Measurements from ENCODE around the gene KIAA1549. TPM values are rescaled to one million over a fixed set of nuclear protein-coding genes. Genes with fewer than 3 reads are reported as not detected.

KIAA1549 gene
- total and polyA plus RNA-seq, 2 donors = 0.48 to 1.9 TPM

GRCh38 chr7:138964624-138965436, 16.4 kb downstream of the KIAA1549 start:
- 90% methylated on average over 15 of the region's 15 CpGs for WGBS
- Histone ChIP-seq H3K27ac (ENCODE audit: low read depth in 1 of 2, low read length in 1 of 2) (no peak overlapping the region), H3K4me3 (ENCODE audit: low read length in 2 of 2) (no peak overlapping the region), H3K4me1 (ENCODE audit: control insufficient read depth in 2 of 2, insufficient read depth in 2 of 2, low read length in 2 of 2) (peaks cover 0 to 4% of the 10 kb centered on the region in 2 donors), H3K27me3 (ENCODE audit: control insufficient read depth in 2 of 2, insufficient read depth in 1 of 2, low read length in 1 of 2) (no peaks in the 10 kb centered on the region), H3K36me3 (ENCODE audit: control insufficient read depth in 2 of 2, insufficient read depth in 2 of 2, low read length in 1 of 2) (no peaks in the 10 kb centered on the region), H3K9me3 (ENCODE audit: control insufficient read depth in 2 of 2, insufficient read depth in 1 of 2, low read length in 1 of 2) (no peaks in the 10 kb centered on the region)
- no peak for DNase-seq (ENCODE audit: low read depth in 6 of 9, low spot score in 9 of 9)

- Histone ChIP-seq H3K27ac (ENCODE audit: low read depth in 1 of 2, low read length in 1 of 2) (no peak overlapping the region), H3K4me1 (ENCODE audit: control insufficient read depth in 2 of 2, insufficient read depth in 2 of 2, low read length in 2 of 2) (peaks cover 0 to 4% of the 10 kb centered on the region in 2 donors), H3K9me3 (ENCODE audit: control insufficient read depth in 2 of 2, insufficient read depth in 1 of 2, low read length in 1 of 2) (no peaks in the 10 kb centered on the region), H3K27me3 (ENCODE audit: control insufficient read depth in 2 of 2, insufficient read depth in 1 of 2, low read length in 1 of 2) (no peaks in the 10 kb centered on the region), H3K4me3 (ENCODE audit: low read length in 2 of 2) (no peak overlapping the region), H3K36me3 (ENCODE audit: control insufficient read depth in 2 of 2, insufficient read depth in 2 of 2, low read length in 1 of 2) (no peaks in the 10 kb centered on the region)
- no peak for DNase-seq (ENCODE audit: low read depth in 6 of 9, low spot score in 9 of 9)
- WGBS = 50% methylated on average over 5 of the region's 5 CpGs
These were observed 17.5 kb downstream of the KIAA1549 start for GRCh38 chr7:138963675-138964074.

GRCh38 chr7:138962561-138963270, 18.5 kb downstream of the KIAA1549 start:
- no peak overlapping the region for H3K4me3 ChIP-seq (ENCODE audit: low read length in 2 of 2)
- peaks cover 0 to 4% of the 10 kb centered on the region in 2 donors for H3K4me1 ChIP-seq (ENCODE audit: control insufficient read depth in 2 of 2, insufficient read depth in 2 of 2, low read length in 2 of 2)
- no peaks in the 10 kb centered on the region for H3K9me3 ChIP-seq (ENCODE audit: control insufficient read depth in 2 of 2, insufficient read depth in 1 of 2, low read length in 1 of 2)
- 90% methylated on average over 10 of the region's 10 CpGs for WGBS
- H3K36me3 ChIP-seq (ENCODE audit: control insufficient read depth in 2 of 2, insufficient read depth in 2 of 2, low read length in 1 of 2) = no peaks in the 10 kb centered on the region
- no peak overlapping the region for H3K27ac ChIP-seq (ENCODE audit: low read depth in 1 of 2, low read length in 1 of 2)
- no peaks in the 10 kb centered on the region for H3K27me3 ChIP-seq (ENCODE audit: control insufficient read depth in 2 of 2, insufficient read depth in 1 of 2, low read length in 1 of 2)
- DNase-seq (ENCODE audit: low read depth in 6 of 9, low spot score in 9 of 9) = no peak

- H3K36me3 ChIP-seq (ENCODE audit: control insufficient read depth in 2 of 2, insufficient read depth in 2 of 2, low read length in 1 of 2) = no peaks in the 10 kb centered on the region
- H3K4me1 ChIP-seq (ENCODE audit: control insufficient read depth in 2 of 2, insufficient read depth in 2 of 2, low read length in 2 of 2) = peaks cover 0 to 4% of the 10 kb centered on the region in 2 donors
- no peaks in the 10 kb centered on the region for H3K9me3 ChIP-seq (ENCODE audit: control insufficient read depth in 2 of 2, insufficient read depth in 1 of 2, low read length in 1 of 2)
- 87% methylated on average over 8 of the region's 8 CpGs for WGBS
- no peak overlapping the region for H3K27ac ChIP-seq (ENCODE audit: low read depth in 1 of 2, low read length in 1 of 2)
- no peak overlapping the region for H3K4me3 ChIP-seq (ENCODE audit: low read length in 2 of 2)
- DNase-seq (ENCODE audit: low read depth in 6 of 9, low spot score in 9 of 9) = no peak
- H3K27me3 ChIP-seq (ENCODE audit: control insufficient read depth in 2 of 2, insufficient read depth in 1 of 2, low read length in 1 of 2) = no peaks in the 10 kb centered on the region
These were observed 20.0 kb downstream of the KIAA1549 start for GRCh38 chr7:138961159-138961558.

- H3K27ac ChIP-seq (ENCODE audit: low read depth in 1 of 2, low read length in 1 of 2) = no peak overlapping the region
- 93% methylated on average over 6 of the region's 6 CpGs for WGBS
- H3K4me3 ChIP-seq (ENCODE audit: low read length in 2 of 2) = no peak overlapping the region
- no peaks in the 10 kb centered on the region for H3K9me3 ChIP-seq (ENCODE audit: control insufficient read depth in 2 of 2, insufficient read depth in 1 of 2, low read length in 1 of 2)
- no peaks in the 10 kb centered on the region for H3K27me3 ChIP-seq (ENCODE audit: control insufficient read depth in 2 of 2, insufficient read depth in 1 of 2, low read length in 1 of 2)
- no peaks in the 10 kb centered on the region for H3K36me3 ChIP-seq (ENCODE audit: control insufficient read depth in 2 of 2, insufficient read depth in 2 of 2, low read length in 1 of 2)
- peaks cover 0 to 4% of the 10 kb centered on the region in 2 donors for H3K4me1 ChIP-seq (ENCODE audit: control insufficient read depth in 2 of 2, insufficient read depth in 2 of 2, low read length in 2 of 2)
- no peak for DNase-seq (ENCODE audit: low read depth in 6 of 9, low spot score in 9 of 9)
These were observed 22.7 kb downstream of the KIAA1549 start for GRCh38 chr7:138958391-138958956.

- H3K27ac ChIP-seq (ENCODE audit: low read depth in 1 of 2, low read length in 1 of 2) = no peak overlapping the region
These were observed 23.3 kb downstream of the KIAA1549 start for GRCh38 chr7:138957753-138958390.

GRCh38 chr7:138957217-138957616, 24.0 kb downstream of the KIAA1549 start:
- Histone ChIP-seq H3K36me3 (ENCODE audit: control insufficient read depth in 2 of 2, insufficient read depth in 2 of 2, low read length in 1 of 2) (no peaks in the 10 kb centered on the region), H3K9me3 (ENCODE audit: control insufficient read depth in 2 of 2, insufficient read depth in 1 of 2, low read length in 1 of 2) (no peaks in the 10 kb centered on the region), H3K27me3 (ENCODE audit: control insufficient read depth in 2 of 2, insufficient read depth in 1 of 2, low read length in 1 of 2) (no peaks in the 10 kb centered on the region), H3K4me1 (ENCODE audit: control insufficient read depth in 2 of 2, insufficient read depth in 2 of 2, low read length in 2 of 2) (peaks cover 0 to 4% of the 10 kb centered on the region in 2 donors), H3K4me3 (ENCODE audit: low read length in 2 of 2) (no peak overlapping the region), H3K27ac (ENCODE audit: low read depth in 1 of 2, low read length in 1 of 2) (no peak overlapping the region)
- 96% methylated on average over 3 of the region's 3 CpGs for WGBS
- DNase-seq (ENCODE audit: low read depth in 6 of 9, low spot score in 9 of 9) = no peak

More at GRCh38 chr7:138957753-138958390, 23.3 kb downstream of the KIAA1549 start:
- H3K27me3 ChIP-seq (ENCODE audit: control insufficient read depth in 2 of 2, insufficient read depth in 1 of 2, low read length in 1 of 2) = no peaks in the 10 kb centered on the region
- no peak for DNase-seq (ENCODE audit: low read depth in 6 of 9, low spot score in 9 of 9)
- H3K4me1 ChIP-seq (ENCODE audit: control insufficient read depth in 2 of 2, insufficient read depth in 2 of 2, low read length in 2 of 2) = peaks cover 0 to 4% of the 10 kb centered on the region in 2 donors
- WGBS = 97% methylated on average over 16 of the region's 16 CpGs
- H3K36me3 ChIP-seq (ENCODE audit: control insufficient read depth in 2 of 2, insufficient read depth in 2 of 2, low read length in 1 of 2) = no peaks in the 10 kb centered on the region
- H3K4me3 ChIP-seq (ENCODE audit: low read length in 2 of 2) = no peak overlapping the region
- no peaks in the 10 kb centered on the region for H3K9me3 ChIP-seq (ENCODE audit: control insufficient read depth in 2 of 2, insufficient read depth in 1 of 2, low read length in 1 of 2)

- 92% methylated on average over 14 of the region's 14 CpGs for WGBS
- DNase-seq (ENCODE audit: low read depth in 6 of 9, low spot score in 9 of 9) = no peak
- H3K27me3 ChIP-seq (ENCODE audit: control insufficient read depth in 2 of 2, insufficient read depth in 1 of 2, low read length in 1 of 2) = no peaks in the 10 kb centered on the region
- H3K9me3 ChIP-seq (ENCODE audit: control insufficient read depth in 2 of 2, insufficient read depth in 1 of 2, low read length in 1 of 2) = no peaks in the 10 kb centered on the region
- no peaks in the 10 kb centered on the region for H3K4me1 ChIP-seq (ENCODE audit: control insufficient read depth in 2 of 2, insufficient read depth in 2 of 2, low read length in 2 of 2)
- H3K36me3 ChIP-seq (ENCODE audit: control insufficient read depth in 2 of 2, insufficient read depth in 2 of 2, low read length in 1 of 2) = no peaks in the 10 kb centered on the region
- no peak overlapping the region for H3K27ac ChIP-seq (ENCODE audit: low read depth in 1 of 2, low read length in 1 of 2)
- H3K4me3 ChIP-seq (ENCODE audit: low read length in 2 of 2) = no peak overlapping the region
These were observed 26.4 kb downstream of the KIAA1549 start for GRCh38 chr7:138954545-138955475.

All from thymus (tissue), 11 donors.